K562 (cell line): ENCODE measurements around the gene SLC7A14. TPM values are rescaled to one million over a fixed set of nuclear protein-coding genes. Genes with fewer than 3 reads are reported as not detected.
A peak's percentile ranks its signal among the peaks of the same experiment; 100 is the strongest.

Experiments
- ATAC-seq: fragments of 200-7000 bp; cut with Tn5 transposase; 3 replicates; pipeline ENCODE4 v1.9.1; 2020; ENCODE audit warnings: moderate library complexity
- BruUV-seq: library from RNA; stranded (reverse); fragments of 400-500 nt; replicated peaks from 2 replicates; lab custom pipeline; 2021; lab: Mats Ljungman, UMichigan
- CTCF ChIA-PET: fragments of 300-600 bp; formaldehyde crosslinking; extraction: SDS; loops from one replicate; lab custom pipeline; 2021; ENCODE audit warnings: low intra/inter-chr PET ratio; lab: Yijun Ruan, JAX
- POLR2A ChIA-PET: fragments of 300-600, 350-650 bp; sonication (Branson Sonifier 250); formaldehyde crosslinking; extraction: SDS; loops from one replicate; lab custom pipeline; 2021; ENCODE audit warnings: antibody characterized with exemption, inconsistent platforms; lab: Yijun Ruan, JAX
- DNase-seq, 4 experiments: peaks; one replicate each; pipeline versions ENCODE4 v3.0.0 to v3.0.0-alpha.2; 2011 to 2018; ENCODE audit warnings: low spot score in 3 of 4, mixed read lengths in 3 of 4; ENCODE audit errors: extremely low read depth in 1 of 4
- FAIRE-seq: peaks from 2 replicates; lab custom pipeline; 2011; peaks lifted over from hg19 to GRCh38; lab: Jason Lieb, UNC
- H2AFZ ChIP-seq: 2 replicates; pipeline ENCODE4 v1.6.0; 2011; ENCODE audit warnings: low read depth, low read length, control low read depth, inconsistent platforms
- H3K27ac ChIP-seq: fragments of 200-600 bp; 3 replicates; pipeline ENCODE4 v1.8.0; 2011; ENCODE audit warnings: low read depth, mild to moderate bottlenecking, control low read depth, inconsistent platforms, low read length, moderate library complexity, mixed read lengths; ENCODE audit errors: extremely low read depth
- H3K27me3 ChIP-seq, 2 experiments: fragments of 300-600 bp in 1 of 2; 2 replicates in 1 of 2; 3 replicates in 1 of 2; pipeline versions ENCODE4 v1.6.0 to v1.8.0; 2011; ENCODE audit warnings: inconsistent platforms in 2 of 2, low read length in 2 of 2, mild to moderate bottlenecking in 1 of 2, mixed read lengths in 1 of 2, moderate library complexity in 1 of 2; ENCODE audit not compliant: control insufficient read depth in 2 of 2, insufficient read depth in 2 of 2
- H3K36me3 ChIP-seq: fragments of 300-600 bp; 3 replicates; pipeline ENCODE4 v1.8.0; 2011; ENCODE audit warnings: mild to moderate bottlenecking, low read length, inconsistent platforms; ENCODE audit not compliant: control insufficient read depth, insufficient read depth
- H3K4me1 ChIP-seq, 2 experiments: fragments of 200-600 bp in 1 of 2; replicated peaks in 1 of 2; 2 replicates in 1 of 2; 3 replicates in 1 of 2; pipeline versions ENCODE4 v1.5.1 to v1.8.0; 2011; ENCODE audit warnings: inconsistent platforms in 2 of 2, low read length in 2 of 2, mild to moderate bottlenecking in 1 of 2, mixed read lengths in 1 of 2, moderate library complexity in 1 of 2; ENCODE audit not compliant: control insufficient read depth in 2 of 2, insufficient read depth in 2 of 2
- H3K4me2 ChIP-seq: 2 replicates; pipeline ENCODE4 v1.6.1; 2011; ENCODE audit warnings: low read length, control low read depth, inconsistent platforms, mixed read lengths; ENCODE audit not compliant: insufficient read depth
- H3K4me3 ChIP-seq: fragments of 200-600 bp; sonication (generic), shearing (Covaris generic); 2 replicates; pipeline ENCODE4 v1.5.1; 2016; ENCODE audit warnings: control low read depth, inconsistent platforms
- H3K79me2 ChIP-seq: fragments of 200-600 bp; 3 replicates; pipeline ENCODE4 v1.8.0; 2011; ENCODE audit warnings: low read length, inconsistent platforms; ENCODE audit not compliant: control insufficient read depth, insufficient read depth
- H3K9ac ChIP-seq, 2 experiments: 2 replicates each; pipeline versions ENCODE4 v1.6.0 to v1.6.1; 2011; ENCODE audit warnings: low read depth in 2 of 2, low read length in 2 of 2, control low read depth in 1 of 2, inconsistent platforms in 1 of 2, mild to moderate bottlenecking in 1 of 2, mixed read lengths in 1 of 2; ENCODE audit not compliant: insufficient read depth in 1 of 2
- H3K9me1 ChIP-seq: one replicate; pipeline ENCODE4 v1.6.0; 2011; ENCODE audit warnings: inconsistent platforms, mild to moderate bottlenecking, low read length, moderate library complexity; ENCODE audit not compliant: control insufficient read depth, insufficient read depth
- H3K9me3 ChIP-seq: replicated peaks from 2 replicates; pipeline ENCODE4 v1.5.1; 2011; ENCODE audit warnings: low read depth, low read length, inconsistent platforms; ENCODE audit not compliant: control insufficient read depth, insufficient read depth
- H4K20me1 ChIP-seq: replicated peaks from 2 replicates; pipeline ENCODE4 v1.6.1; 2011; ENCODE audit warnings: low read length, inconsistent platforms, mixed read lengths; ENCODE audit not compliant: control insufficient read depth, insufficient read depth
- E2F3 ChIP-seq: fragments of 250-450 bp; sonication (Bioruptor Pico); IDR thresholded peaks from 2 replicates; pipeline ENCODE4 v1.4.0; 2020; ENCODE audit warnings: mild to moderate bottlenecking
- GABPA ChIP-seq: fragments of 200-800 bp; sonication (Bioruptor generic); conservative IDR thresholded peaks from 2 replicates; pipeline ENCODE4 v1.6.1; 2016; ENCODE audit warnings: low read depth, missing genetic modification characterization, missing compliant biosample characterization
- GMEB1 ChIP-seq: fragments of 250-450 bp; sonication (Bioruptor Pico); IDR thresholded peaks from 2 replicates; pipeline ENCODE4 v1.4.0; 2020; ENCODE audit warnings: mild to moderate bottlenecking
- KAT2B ChIP-seq: IDR thresholded peaks from one replicate; pipeline ENCODE4 v1.6.1; 2012; ENCODE audit warnings: low read depth, mild to moderate bottlenecking, control low read depth, inconsistent platforms, low read length, moderate library complexity
- MEIS2 ChIP-seq: fragments of 450-650 bp; IDR thresholded peaks from 2 replicates; pipeline ENCODE4 v1.6.1; 2014; ENCODE audit warnings: mild to moderate bottlenecking; ENCODE audit not compliant: partially characterized antibody
- NCOR1 ChIP-seq: fragments of 450-650 bp; IDR thresholded peaks from 2 replicates; pipeline ENCODE4 v1.6.1; 2016; ENCODE audit warnings: mild to moderate bottlenecking, moderate library complexity
- NELFE ChIP-seq: IDR thresholded peaks from 2 replicates; pipeline ENCODE4 v1.6.1; 2011; ENCODE audit warnings: mild to moderate bottlenecking; ENCODE audit not compliant: insufficient read depth, insufficient read length
- PRMT5 ChIP-seq: sonication (generic); formaldehyde crosslinking; IDR thresholded peaks from 2 replicates; pipeline ENCODE4 v1.5.0; 2020; ENCODE audit warnings: missing genetic modification reagents
- SETDB1 ChIP-seq: IDR thresholded peaks from one replicate; pipeline ENCODE4 v1.6.1; 2012; ENCODE audit warnings: low read length, control low read depth, inconsistent platforms
- SMARCA4 ChIP-seq: fragments of 450-650 bp; IDR thresholded peaks from 2 replicates; pipeline ENCODE4 v1.6.1; 2016
- SPI1 ChIP-seq: IDR thresholded peaks from 2 replicates; pipeline ENCODE4 v1.6.1; 2011; ENCODE audit warnings: low read depth, low read length, control low read depth, borderline replicate concordance
- SRF ChIP-seq, 2 experiments: fragments of 250-450, 450-650 bp in 1 of 2; sonication (Bioruptor Pico) in 1 of 2; sonication (generic) in 1 of 2; formaldehyde crosslinking; IDR thresholded peaks; 2 replicates each; pipeline versions ENCODE4 v1.5.0 to v1.5.1; 2020 to 2022; ENCODE audit warnings: mild to moderate bottlenecking in 1 of 2, missing genetic modification reagents in 1 of 2
- ZNF277 ChIP-seq: fragments of 250-450 bp; sonication (Bioruptor Pico); IDR thresholded peaks from 2 replicates; pipeline ENCODE4 v1.8.0; 2022; ENCODE audit warnings: inconsistent platforms, mild to moderate bottlenecking, moderate library complexity, borderline replicate concordance
- WGBS: fragments of 100-300 bp; shearing (Covaris generic); methylation state at CpG from one replicate; pipeline ENCODE4 v1.1.6; 2016; ENCODE audit warnings: low coverage, mixed read lengths; ENCODE audit not compliant: insufficient coverage; ENCODE audit errors: missing lambda C conversion rate; 5-methylcytosine and 5-hydroxymethylcytosine counted together
- in situ Hi-C: fragments of 300-500 bp; cut with MboI; formaldehyde crosslinking; loops from 4 replicates; pipeline ENCODE4 v1.15.0; 2018; ENCODE audit warnings: inconsistent platforms, mixed read lengths
- intact Hi-C: fragments of 100-400 bp; cut with micrococcal nuclease; formaldehyde crosslinking; loops from 2 replicates; pipeline ENCODE4 v1.14.2; 2022
- polyA plus RNA-seq, 8 experiments: library from polyadenylated mRNA; depleted of rRNA in 4 of 8; stranded (reverse) in 5 of 8; unstranded in 3 of 8; fragments of >200 nt; fragmentation: Nextera tagmentation in 2 of 8; fragmentation: Illumina TruSeq in 1 of 8; extraction: Ambion mirVana in 2 of 8; extraction: Trizol in 1 of 8; gene quantifications; 2 replicates each; pipeline versions ENCODE4 v1.2.1 to v1.2.3, GENCODE V29; 2011 to 2014; ENCODE audit warnings: inconsistent platforms in 1 of 8, missing spikeins in 1 of 8
- total RNA-seq, 7 experiments: library from RNA; depleted of rRNA in 6 of 7; stranded (reverse); fragments of >200 nt in 6 of 7; fragmentation: Illumina TruSeq in 2 of 7; extraction: Trizol in 2 of 7; gene quantifications; 2 replicates each; pipeline versions ENCODE4 v1.2.1 to v1.2.3, GENCODE V29; 2011 to 2021; ENCODE audit warnings: low replicate concordance in 1 of 7

The SLC7A14 gene
- total and polyA plus RNA-seq, 9 of the 15 experiments (the other 6 are each of a cell fraction or from before 2014, with no cell fraction given): not detected

GRCh38 chr3:170531054-170531453 lies 54.8 kb downstream of the SLC7A14 start:
- Histone ChIP-seq H3K9ac (no peak overlapping the region), H3K27ac (no peak overlapping the region), H3K9me1 (no peaks in the 10 kb centered on the region), H3K4me2 (no peak overlapping the region; the same call in 1 of the 2 replicates), H3K27me3 (peaks cover 0 to 4% of the 10 kb centered on the region in 2 experiments; a peak in 4 of 5 replicates), H3K9me3 (no peaks in the 10 kb centered on the region), H3K36me3 (no peaks in the 10 kb centered on the region), H3K4me3 (no peak overlapping the region), H3K4me1 (peaks cover 3% of the 10 kb centered on the region in 2 experiments; a peak in 3 of 5 replicates), H2AFZ (peak overlapping the region; percentile 70), H3K79me2 (no peaks in the 10 kb centered on the region), H4K20me1 (no peaks in the 10 kb centered on the region)
- FAIRE-seq (no peak), DNase-seq (peak in 2 of 4 experiments; percentile 27 to 44), ATAC-seq (peak; percentile 76)
- TF ChIP-seq SRF (CRISPR knock-in tag; IDR thresholded peaks at IDR 0.05) (peak in 1 of 2 experiments; percentile 70; a peak in 2 of 4 replicates), SPI1 (no peak), GMEB1 (CRISPR knock-in tag) (no peak), SMARCA4 (no peak), KAT2B (no peak), MEIS2 (peak; percentile 10), NCOR1 (no peak), SETDB1 (no peak), GABPA (tag) (peak; percentile 66), NELFE (no peak), PRMT5 (CRISPR knock-in tag) (no peak), ZNF277 (CRISPR knock-in tag) (no peak), E2F3 (CRISPR knock-in tag) (no peak)
- BruUV-seq: no TSS peak
- ChIA-PET CTCF (no interaction called here), POLR2A (interaction anchor here (0.6 to 1.0 kb wide), 3 partner anchors 9 to 54 kb away, joined by 3 read pairs; no protein-coding TSS in a partner anchor)
- 31% methylated on average over 6 of the region's 6 CpGs for WGBS
- in situ Hi-C loops: no loop called here
- intact Hi-C loops: no loop called here
